Measurements from ENCODE around the gene UMAD1.

DNA sequence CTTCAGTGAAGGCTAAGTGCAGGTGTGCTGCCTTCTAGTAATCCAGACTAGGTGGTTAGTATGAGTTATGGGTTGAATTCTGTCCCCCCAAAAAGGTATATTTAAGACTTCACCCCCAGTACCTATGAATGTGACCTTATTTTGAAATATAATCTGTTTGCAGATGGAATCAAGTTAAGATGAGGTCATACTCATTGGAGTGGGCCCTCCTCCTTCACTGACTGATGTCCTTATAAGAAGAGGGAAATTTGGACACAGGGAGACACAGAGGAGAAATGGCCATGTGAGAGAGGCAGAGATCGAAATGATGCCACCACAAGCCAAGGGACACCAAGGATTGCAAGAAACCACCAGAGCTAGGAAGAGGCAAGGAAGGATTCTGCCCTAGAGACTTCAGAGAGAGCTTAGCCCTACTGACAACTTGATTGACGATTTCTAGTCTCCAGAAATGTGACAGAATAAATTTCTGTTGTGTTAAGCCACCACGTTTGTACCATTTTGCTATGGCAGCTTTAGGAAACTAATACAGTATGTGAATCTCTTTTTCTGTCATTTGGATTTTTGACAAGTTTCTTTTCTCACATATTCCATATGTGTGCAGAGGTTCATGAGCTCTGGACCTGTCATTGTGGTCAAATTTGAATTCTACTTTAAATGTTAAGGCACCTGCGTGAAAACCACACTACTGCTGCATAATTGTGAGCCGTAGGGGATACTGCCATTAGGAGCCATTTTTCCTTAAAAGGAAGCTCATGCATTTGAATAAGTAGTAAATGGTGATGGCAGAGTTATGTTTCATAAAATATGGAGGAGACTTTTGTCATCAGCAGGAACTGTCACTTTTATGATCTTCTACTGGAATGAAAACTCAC is 80.4 kb downstream of the UMAD1 start:
- TF ChIP-seq CTCF (IDR thresholded peaks at IDR 0.05 in 8 of 11, conservative IDR thresholded peaks at IDR 0.05 in 3 of 11) = no peak
- TF ChIP-seq POLR2A (IDR thresholded peaks at IDR 0.05) = no peak
